Fibroblast of gingiva (primary cell): ENCODE results near the gene BRAT1.

ENCODE experiments used
- DNase-seq: peaks from one replicate; pipeline ENCODE4 v3.0.0-alpha.2; 2011; ENCODE audit warnings: low read depth

The BRAT1 gene

DNA sequence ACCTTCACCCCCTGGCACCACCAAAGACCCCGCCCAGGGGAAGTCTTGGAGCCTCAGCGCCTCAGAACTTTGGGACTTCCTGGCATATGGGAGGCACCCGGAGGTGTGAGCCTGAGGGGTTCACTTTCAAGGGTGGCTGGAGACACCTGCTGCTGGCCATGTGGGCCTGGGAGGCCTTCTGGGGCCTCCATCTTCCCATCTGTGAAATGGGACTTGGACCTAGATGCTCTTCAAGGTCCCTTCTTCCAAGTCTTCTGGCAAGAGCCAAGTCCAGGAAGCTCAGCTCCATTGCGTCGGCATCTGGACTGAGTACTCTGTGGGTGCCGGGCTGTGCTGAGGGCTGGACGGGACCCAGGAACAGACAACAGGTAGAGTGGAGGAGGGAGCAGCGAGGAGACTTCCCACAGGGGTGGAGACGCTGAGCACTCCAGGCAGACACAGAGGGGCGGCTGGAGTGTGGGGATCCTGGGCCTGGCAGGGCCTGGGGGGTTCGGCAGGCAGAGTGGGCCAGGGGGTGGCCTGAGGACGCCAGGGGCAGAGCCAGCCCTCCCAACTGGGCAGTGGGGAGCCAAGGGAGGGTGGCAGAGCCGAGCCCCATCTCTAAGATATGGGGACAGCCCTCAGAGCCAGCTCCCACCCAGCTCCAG, 45.1 kb downstream of the BRAT1 start:
- no peak for DNase-seq

DNA sequence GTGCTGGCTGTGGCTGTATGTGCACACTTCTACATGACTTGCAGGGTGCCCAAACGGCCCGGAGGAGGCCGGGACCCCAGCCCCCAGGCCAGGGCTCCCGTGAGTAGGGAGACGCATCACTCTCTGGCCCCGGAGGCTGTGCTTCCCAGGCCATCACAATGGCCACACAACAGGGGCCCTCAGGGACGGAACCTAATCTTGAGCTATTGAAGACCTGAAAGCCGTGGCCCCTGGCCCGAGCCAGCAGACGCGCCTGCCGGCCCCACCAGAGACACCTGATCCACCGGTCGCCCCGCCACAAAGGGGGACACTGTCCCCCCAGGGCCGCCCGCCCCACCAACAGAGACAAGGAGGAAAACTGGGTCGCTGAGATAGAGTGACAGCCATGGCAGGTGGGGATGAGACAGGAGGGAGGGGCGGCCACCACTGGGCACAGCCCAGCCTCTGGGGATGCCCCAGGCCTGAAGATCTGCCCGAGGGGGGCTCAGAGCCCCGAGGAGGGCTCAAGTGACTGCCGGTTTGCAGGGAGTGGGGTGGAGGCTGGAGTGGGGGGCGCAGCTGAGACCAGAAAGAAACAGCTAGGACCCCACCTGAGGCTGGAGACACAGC, 45.9 kb downstream of the BRAT1 start:
- DNase-seq: no peak

DNA sequence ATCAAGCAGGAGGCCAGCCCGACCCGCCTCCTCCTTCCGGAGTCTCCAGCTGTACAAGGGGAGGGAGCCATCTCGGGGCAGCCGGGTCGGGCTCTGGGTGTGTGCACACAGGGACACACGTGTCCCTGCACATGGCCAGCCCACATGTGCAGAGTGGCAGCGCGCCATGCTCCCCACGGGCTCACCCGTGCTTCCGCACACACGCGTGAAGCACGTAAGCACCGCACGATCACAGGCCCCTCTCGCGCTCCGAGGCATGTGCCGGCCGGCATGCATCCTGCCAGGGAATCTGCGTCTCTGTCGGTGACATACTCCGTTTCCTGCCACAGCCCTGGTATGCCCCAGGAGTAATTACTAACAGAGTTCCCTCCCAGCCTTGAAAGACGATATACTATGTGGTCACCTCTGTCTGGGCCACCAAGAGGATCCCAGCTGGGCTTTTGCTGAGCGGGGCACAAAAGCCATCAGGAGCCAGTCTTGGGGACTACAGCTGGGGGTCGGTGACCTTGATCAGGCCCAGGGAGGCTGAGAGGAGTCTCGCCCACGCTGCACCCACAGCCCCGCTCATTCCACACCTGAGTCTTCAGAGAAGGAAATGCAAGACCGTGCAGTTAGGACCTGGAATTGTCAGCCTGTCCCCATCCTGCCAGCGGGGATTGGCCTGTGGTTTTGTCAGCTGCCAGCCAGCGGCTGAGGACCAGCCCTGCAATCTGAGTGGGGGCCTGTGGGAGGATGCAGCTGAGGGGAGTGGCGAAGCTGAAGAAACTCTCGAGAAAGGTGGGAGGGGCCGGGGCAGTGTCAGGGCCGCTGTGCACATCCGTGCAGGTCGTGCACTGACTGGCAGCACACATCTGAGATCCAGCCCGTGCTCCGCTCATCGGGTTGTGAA, 46.8 kb downstream of the BRAT1 start:
- DNase-seq: peak; percentile 67

DNA sequence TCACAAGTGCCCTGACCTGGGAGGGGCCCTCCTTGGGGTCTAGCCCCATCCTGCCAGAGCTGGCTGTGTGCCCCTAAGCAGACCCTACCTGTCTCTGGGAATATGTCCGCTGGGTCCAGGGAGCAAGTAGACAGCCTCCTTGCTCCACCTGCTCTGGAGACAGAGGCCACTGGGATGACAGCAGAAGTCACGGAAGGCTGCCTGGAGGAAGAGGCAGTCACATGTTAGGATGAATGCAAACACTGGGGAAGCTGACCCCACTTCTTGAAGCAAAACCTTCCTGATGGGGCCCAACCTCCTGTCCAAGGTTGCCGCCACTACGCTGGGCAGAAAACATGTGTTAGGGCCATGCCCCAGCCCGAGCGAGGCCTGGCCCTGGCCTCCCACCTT, 47.4 kb downstream of the BRAT1 start:
- no peak for DNase-seq

DNA sequence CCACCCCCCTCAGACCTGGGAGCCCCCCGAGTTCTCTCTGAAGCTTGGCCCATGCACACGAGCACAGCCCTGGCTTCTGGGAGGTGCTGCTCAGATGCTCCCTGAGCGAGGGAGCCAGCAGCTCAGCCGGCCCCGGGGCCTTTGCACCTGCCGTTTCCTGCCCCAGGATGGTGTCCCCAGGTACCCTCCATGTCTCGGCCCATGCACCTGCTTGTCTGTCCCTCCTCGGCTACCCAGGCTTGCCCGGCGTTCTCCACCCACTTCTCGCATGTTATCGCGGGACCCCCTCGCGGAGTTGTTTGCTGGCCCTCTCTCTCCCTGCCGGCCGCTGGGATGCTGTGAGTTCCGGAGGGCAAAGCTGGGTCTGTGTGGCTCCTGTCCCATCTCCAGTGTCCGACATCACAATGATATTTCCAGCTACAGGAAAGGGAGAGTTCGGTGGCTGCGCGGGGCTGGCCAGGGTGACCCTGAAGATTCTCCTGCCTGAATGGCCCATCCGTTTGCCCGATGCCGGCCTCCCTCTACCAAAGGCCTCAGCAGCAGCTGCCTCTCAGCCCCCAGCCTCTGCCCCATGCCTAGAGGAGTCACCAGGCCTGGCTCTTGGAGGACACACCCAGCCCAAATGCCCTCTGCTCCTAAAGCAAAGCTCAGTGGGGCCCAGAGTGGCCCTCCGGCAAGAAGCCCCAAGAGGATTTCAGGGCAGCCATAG, 48.0 kb downstream of the BRAT1 start:
- DNase-seq: no peak

DNA sequence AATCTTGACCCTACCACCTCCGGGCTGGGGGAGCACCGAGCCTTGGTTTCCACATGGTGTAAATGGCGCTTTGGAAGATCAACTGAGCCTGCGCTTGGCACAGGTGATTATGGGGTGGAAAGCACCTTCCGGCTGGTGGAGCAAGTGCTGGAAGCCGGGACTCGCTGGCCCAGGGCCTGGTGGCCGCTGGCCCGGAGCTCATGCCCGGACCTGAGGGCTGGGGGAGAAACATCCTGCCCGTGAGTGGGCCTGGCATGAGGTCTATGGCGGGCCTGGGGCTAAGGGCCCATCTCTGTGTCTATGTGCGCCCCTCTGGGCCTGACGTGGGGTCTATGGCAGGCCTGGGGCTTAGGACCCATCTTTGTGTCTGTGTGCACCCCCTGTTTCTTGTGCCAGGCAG, 49.9 kb downstream of the BRAT1 start:
- no peak for DNase-seq

DNA sequence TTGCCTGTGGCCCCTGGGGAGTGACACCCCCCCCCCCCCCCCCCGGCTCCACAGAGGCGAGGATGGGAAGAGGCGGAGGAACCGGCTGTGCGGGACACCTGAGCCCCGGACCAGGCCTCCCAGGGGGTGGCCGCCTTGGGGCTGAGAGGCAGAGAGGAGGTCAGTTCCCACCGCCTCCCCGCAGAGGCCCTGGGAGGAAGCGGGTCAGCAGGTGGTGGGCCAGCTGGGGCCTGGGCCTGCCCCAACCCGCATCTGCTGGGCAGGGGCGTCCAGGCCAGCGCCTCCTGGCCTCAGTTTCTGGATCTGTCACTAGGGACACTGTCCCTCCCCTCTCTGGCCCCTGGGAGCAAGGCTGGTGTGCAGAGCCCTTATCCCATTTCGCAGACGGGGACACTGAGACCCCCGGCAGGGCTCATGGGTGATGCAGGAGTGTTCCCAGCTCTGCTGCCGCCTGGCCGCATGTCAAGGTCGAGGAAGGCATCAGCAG, 50.4 kb downstream of the BRAT1 start:
- DNase-seq: no peak

DNA sequence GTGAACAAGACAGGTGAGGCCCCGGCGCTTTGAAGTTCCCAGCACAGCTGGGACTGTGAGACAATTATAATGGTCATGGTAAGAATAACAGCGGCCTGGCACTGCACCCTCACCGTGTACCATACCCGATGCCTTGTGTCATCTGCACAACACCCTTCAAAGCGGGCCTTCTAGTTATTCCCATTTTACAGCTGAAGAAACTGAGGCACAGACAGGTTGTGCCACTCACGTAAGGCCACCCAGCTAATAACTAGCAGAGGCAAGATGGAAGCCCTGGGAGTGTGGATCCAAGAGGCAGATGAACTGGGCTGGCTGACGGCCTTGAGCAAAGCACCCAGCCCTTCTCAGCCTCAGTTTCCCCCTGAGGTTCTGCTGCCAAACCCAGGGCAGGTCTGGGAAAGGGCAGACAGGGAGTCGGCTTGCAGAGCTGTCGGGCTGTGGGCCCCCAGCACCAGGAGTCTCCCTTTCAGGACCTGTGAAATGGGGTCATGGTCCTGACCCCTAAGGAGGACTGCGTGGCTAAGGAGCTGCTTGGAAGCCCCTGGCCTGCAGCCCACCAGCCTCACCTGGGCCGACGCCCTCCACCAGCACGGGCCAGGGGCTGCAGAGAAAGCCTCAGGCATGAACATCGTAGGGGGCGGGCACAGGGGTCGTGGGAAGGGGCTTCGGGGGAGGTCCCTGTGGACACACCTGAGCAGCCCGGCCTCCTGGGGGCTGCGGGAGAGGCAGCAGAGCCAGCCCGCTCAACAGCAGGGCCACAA, 51.0 kb downstream of the BRAT1 start:
- no peak for DNase-seq

DNA sequence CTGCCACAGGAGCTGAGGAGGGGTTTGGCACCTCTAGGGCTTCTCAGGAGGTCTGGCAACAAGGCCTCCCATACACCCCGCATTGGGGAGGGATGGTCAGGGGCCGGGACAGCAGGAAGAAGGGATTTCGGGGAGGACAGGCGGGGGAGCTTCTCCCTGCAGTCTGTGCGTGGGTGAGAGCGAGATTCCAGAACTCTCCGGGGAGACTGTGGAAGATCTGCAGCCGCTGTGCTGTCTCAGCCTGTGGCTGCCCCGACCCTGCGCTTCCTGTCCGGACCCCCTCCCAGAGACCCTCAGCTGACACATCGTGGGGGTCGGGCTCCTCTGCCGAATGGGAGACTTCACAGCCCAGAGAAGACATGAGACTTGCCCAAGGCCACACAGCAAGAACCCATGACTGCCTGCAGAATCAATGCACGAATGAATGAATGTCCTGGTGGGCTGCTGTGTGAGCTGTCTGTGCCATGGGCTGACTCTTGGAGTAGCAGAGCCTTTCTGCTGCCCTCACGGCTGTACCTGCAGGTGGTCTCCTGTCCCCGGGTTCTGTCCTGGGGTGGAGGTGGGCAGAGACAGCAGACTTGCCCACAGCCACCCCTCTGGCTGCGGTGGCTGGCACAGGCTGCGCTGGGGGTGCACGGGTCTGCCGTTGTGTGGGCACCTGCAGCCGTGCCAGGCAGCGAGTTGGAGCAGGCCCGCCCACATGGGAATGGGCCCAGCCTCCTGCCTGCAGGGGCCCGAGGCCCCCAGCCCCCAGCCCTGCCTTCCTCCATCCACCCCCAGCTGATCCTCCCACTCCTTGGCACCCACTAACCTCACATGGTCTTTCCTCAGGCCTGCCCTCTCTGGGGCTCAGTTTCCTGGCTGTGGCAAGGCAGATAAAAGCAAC, 52.0 kb downstream of the BRAT1 start:
- DNase-seq: no peak

DNA sequence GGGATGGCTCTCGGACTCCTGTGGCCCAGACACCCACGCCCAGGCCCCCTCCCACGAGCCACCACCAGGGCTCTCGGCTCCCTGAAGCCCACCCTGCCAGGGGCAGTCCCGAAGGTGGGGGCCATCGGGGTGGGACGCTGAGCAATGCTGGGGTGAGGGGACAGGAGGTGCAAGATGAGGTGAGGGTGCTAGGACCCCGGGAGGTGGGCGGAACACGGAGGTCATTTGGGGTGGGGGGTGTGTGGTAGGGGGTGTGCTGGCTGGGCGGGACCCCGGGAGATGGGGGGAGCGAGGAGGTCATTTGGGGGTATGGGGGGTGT, 52.7 kb downstream of the BRAT1 start:
- DNase-seq: no peak

DNA sequence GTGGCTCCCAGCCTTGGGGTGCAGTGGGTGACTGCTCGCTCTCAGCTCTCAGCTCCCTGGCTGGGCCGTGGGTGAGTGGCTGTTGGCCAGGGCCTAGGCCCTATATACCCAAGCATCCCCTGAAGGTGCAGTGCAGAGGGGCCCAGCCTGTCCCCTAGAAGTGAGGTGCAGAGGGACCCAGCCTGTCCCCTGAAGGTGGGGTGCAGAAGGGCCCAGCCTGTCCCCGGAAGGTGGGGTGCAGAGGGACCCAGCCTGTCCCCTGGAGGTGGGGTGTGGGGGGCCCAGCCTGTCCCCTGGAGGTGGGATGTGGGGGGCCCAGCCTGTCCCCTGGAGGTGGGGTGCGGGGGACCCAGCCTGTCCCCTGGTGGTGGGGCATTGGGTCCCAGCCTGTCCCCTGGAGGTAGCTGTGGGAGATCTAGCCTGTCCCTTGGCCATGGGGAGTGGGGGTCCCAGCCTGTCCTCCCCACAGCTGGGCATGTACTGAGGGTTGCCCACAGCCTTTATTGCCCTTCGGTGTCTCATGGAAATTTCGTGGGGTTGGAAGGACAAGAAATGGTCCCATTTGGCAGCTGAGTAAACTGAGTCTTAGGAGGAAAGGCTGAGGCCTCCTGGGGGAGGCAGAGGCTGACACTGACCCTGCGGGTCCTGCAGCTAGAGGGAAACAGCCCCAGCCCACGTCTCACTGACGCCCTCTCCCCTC, 53.2 kb downstream of the BRAT1 start:
- DNase-seq: no peak

DNA sequence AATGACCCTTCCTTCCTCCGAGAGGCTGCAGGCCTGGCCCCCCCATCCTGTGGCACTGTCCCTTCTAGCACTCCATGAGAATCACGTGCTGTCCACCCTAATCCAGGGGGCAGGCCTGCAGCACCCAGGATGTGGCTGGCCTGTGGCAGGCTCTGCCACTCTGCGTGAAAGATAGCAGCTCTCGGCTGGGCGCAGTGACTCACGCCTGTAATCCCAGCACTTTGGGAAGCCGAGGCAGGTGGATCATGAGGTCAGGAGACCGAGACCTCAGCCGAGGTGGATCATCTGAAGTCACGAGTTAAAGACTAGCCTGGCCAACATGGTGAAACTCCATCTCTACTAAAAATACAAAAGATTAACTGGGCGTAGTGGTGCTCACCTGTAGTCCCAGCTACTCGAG, 54.6 kb downstream of the BRAT1 start:
- no peak for DNase-seq

DNA sequence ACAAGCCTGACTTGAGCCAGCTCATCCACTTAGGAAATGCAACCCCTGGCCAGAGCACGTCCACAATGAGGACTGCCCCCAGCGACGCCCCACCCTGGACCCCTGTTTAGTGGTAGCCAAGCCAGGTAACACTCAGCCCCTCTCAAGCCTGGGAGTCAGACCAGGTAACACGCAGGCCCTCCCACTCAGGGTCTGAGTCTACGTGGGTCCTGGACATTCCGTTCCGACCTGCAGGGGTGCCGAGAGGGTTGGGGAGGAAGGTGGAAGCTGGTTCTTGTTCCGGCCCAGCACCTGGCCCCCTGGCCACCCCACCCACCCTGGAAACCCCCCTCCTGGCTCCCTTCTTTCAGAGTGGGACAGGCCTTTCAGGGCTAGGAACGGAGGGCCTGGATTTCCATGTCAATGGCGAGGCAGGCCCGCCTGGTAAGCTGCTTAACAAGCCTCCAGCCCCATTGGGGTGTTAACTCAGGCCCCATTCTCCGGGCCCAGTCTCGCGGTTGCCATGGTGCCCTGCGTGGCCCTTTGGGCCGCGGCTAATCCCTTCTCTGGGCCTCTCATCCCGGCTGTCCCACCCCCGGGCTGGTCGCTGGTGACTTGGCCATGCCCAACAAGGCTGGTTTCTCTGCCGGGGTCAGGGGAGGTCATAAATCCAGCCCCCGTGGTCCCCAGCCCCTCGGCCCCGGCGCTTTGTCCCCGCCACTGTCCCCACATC, 55.4 kb downstream of the BRAT1 start:
- DNase-seq: no peak

DNA sequence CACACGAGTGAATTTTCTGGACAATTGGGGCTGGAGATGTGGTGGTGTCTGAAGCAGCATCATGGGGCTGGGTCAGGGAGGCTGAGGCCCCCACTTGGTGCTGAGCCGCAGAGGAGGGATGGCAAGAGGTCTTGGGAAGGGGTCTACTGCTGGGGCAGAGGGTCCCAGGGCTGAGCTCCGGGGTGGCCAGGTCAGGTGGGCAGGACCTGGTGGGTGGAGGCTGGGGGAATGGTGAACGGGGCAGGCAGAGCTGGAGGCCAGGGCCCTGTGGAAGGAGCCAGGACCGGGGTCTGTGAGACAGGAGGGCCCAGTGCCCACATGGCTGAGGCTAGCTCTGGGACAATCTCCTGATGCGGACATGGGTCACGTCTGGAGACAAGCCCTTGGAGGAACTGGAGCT, 56.1 kb downstream of the BRAT1 start:
- DNase-seq: no peak

DNA sequence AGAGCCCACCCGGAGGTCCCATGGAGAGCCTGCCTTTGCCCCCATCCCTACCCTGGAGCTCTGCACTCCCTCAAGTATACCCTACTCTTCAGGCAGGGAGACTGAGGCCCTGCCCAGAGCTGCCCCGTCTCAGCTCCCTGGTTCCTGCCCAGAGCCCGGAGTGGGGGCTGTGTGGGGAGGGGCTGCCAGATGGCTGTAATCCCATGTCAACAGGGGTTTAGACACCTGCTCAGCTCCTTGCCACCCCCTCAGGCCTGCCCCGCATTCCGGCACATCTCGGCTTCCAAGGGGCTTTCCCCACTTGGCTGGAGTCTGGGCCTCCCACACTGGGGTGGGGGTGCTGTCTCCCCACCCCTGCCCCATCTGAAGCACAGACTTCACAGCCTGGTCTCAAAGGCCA, 56.6 kb downstream of the BRAT1 start:
- no peak for DNase-seq

DNA sequence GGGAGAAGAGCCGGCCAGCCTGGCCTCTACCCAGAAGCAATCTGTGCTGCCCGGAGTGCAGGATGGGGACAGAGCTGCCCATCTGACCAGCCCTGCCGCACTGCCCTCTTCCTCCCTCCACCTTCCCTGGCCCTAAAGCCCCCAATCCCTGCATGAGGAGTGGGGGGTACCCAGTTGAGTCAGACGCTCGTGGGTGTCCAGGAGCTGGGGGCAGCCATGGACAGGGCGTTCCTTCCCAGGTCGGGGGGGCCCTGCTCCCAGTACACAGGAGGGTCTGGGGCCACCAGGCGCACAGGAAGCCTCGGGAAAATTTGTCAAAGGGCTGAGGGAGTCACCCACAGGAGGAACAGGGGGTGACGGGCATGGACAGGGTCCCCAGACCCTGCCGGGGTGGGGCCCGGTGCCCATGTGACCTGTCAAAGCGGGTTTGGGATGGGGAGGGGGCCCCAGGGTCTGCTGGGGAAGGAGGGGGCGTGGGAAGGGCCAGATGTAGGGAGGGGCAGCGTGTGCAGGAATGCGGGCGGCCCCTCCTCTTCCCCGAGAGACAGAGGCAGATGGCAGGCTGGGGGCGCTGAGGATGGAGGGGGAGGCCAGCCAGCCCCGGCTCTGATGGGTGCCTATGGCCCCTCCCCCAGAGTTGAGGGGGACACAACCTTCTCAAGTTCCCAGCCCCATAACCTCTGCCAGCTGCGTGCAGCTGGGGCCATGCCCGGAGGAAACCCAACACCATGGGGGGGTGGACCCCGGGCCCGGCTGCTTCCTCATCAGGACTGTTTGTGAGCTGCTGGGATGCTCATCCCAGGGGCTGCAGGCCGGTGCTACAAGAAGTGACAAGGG, 57.6 kb downstream of the BRAT1 start:
- no peak for DNase-seq

DNA sequence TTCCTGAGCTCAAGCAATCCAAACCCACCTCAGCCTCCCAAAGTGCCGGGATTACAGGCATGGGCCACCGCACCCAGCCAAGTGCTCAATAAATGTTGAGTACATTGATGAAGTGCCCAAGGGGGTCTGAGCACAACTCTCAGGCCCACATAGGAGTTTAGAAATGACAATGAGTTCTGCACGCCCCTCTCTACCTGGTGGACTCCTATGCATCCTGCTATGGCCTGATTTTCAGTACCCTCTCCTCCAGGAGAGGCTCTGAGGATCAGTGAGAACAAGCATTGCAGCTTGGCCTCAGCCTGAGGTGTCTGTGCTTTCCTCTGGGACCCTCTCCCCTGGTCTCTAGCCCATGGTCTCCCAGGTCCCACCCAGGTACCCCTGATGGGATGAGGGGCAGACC, 58.3 kb downstream of the BRAT1 start:
- no peak for DNase-seq

DNA sequence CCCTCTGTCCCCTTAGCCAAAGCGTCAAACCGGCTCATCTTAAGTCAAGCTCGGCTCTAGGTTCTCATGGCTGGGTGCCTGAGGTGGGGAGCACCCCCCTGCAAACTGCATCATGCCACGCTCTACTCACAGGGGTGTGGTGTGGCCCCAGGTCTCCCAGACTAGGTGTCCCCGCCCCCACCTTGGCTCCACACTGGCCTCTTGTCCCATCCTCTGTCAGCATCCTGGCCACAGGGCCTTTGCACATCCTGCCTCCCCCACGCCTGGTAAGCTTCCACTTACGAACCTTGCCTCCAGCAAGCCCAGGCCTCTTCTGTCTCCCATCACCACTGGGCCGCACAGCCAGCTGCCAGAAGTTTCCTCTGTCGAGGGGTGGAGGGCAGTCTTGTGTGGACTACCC, 58.9 kb downstream of the BRAT1 start:
- no peak for DNase-seq
